Measurements from ENCODE around the gene SPN. TPM values are rescaled to one million over a fixed set of nuclear protein-coding genes. Genes with fewer than 3 reads are reported as not detected.
"Not testable (repeated sequence)": the region's sequence is repeated elsewhere in the genome, so short reads cannot be mapped to it uniquely, and the experiment has no call there.

The SPN gene
- total RNA-seq, 2 donors from 2014 or later: 1.3 to 2.0 TPM

DNA sequence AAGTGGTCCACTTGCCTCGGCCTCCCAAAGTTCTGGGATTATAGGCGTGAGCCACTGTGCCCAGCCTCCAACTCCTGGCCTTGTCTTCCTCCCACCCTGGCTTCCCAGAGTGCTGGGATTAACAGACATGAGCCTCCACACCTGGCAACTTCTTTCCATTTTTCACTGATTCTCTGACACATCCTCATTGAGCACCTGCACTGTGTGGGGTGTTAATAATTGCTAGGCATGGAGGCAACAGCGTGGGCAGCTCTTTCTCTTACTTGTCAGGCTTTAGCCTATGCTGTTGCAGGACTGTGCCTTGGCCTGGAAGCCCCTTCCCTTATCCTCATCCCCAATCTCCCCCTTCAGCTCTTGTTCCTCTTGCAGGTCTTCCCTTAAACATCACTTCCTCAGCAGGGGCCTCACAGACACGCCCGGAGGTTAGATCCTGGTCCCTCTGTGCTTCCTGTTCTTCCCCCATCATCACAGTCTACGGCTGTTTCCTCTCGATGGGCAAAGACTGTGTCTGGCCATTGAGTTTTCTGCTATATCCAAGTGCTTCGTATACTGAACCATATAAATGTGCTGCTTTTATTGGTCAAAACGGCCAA is 23.8 kb downstream of the SPN start:
- Histone ChIP-seq H3K4me3 (no peak overlapping the region), H3K4me1 (no peaks in the 10 kb centered on the region), H3K9me3 (no peaks in the 10 kb centered on the region), H3K27me3 (no peaks in the 10 kb centered on the region), H3K27ac (no peak overlapping the region), H3K36me3 (replicated peaks in 1 of 2; ENCODE audit: insufficient read depth in 1 of 2, low read depth in 2 of 2) (no peaks in the 10 kb centered on the region)
- no peak for ATAC-seq
- WGBS, 2 donors: 71 to 73% methylated on average over 9 of the region's 9 CpGs
- TF ChIP-seq, protein P1, sequence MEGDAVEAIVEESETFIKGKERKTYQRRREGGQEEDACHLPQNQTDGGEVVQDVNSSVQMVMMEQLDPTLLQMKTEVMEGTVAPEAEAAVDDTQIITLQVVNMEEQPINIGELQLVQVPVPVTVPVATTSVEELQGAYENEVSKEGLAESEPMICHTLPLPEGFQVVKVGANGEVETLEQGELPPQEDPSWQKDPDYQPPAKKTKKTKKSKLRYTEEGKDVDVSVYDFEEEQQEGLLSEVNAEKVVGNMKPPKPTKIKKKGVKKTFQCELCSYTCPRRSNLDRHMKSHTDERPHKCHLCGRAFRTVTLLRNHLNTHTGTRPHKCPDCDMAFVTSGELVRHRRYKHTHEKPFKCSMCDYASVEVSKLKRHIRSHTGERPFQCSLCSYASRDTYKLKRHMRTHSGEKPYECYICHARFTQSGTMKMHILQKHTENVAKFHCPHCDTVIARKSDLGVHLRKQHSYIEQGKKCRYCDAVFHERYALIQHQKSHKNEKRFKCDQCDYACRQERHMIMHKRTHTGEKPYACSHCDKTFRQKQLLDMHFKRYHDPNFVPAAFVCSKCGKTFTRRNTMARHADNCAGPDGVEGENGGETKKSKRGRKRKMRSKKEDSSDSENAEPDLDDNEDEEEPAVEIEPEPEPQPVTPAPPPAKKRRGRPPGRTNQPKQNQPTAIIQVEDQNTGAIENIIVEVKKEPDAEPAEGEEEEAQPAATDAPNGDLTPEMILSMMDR (IDR thresholded peaks at IDR 0.05): no peak
- no peak for TF ChIP-seq POLR2A (IDR thresholded peaks at IDR 0.05)
- intact Hi-C loops (cut with DNase I): no loop called here
- DNase-seq: no peak

DNA sequence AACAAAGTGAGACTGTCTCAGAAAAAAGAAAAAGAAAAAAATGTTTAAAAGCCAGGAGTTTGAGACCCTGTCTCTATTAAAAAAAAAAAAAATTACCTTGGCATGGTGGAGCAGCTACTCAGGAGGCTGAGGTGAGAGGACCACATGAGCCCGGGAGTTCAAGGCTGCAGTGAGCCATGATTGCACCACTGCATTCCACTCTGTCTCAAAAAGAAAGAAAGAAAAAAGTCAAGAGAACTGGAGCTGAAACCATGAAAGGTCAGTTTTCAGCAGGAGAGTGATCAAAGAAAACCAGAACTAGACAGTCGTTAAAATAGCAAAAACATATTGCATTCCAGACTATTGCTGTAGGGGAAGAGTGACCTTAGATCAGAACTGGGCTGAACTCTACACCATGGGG is 24.7 kb downstream of the SPN start:
- ATAC-seq (no peak), DNase-seq (no peak)
- H3K27me3 ChIP-seq: no peaks in the 10 kb centered on the region
- no peaks in the 10 kb centered on the region for H3K9me3 ChIP-seq
- intact Hi-C loops (cut with DNase I): no loop called here
- no peaks in the 10 kb centered on the region for H3K4me1 ChIP-seq
- no peak for TF ChIP-seq POLR2A (IDR thresholded peaks at IDR 0.05)
- TF ChIP-seq, protein P1 (IDR thresholded peaks at IDR 0.05): no peak
- H3K4me3 ChIP-seq: no peak overlapping the region
- no peak overlapping the region for H3K27ac ChIP-seq
- 77 to 91% methylated on average over 2 of the region's 2 CpGs for WGBS, 2 donors
- H3K36me3 ChIP-seq (replicated peaks in 1 of 2; ENCODE audit: insufficient read depth in 1 of 2, low read depth in 2 of 2): no peaks in the 10 kb centered on the region

DNA sequence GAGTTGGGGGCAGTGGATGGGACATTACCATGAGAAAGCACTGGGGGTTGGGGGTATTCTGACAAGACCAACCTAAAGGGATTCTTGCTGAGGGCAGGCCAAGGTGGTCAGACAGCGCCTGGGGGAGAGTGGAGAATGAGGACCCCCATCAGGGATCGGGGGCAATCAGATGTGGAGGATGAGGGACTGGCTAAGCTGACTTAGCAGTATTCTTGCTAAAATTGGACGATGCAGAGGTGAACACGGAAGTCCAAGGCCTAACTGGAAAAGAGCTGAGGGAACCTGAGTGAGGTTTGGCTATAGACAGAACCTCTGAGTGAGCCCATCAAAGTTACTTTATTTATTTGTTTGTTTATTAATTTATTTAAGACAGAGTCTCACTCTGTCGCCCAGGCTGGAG is 25.1 kb downstream of the SPN start:
- Histone ChIP-seq H3K9me3 (no peaks in the 10 kb centered on the region), H3K36me3 (replicated peaks in 1 of 2; ENCODE audit: insufficient read depth in 1 of 2, low read depth in 2 of 2) (no peaks in the 10 kb centered on the region), H3K27me3 (no peaks in the 10 kb centered on the region), H3K27ac (no peak overlapping the region), H3K4me1 (no peaks in the 10 kb centered on the region), H3K4me3 (no peak overlapping the region)
- ATAC-seq: no peak
- no peak for TF ChIP-seq POLR2A (IDR thresholded peaks at IDR 0.05)
- TF ChIP-seq, protein P1 (IDR thresholded peaks at IDR 0.05): no peak
- intact Hi-C loops (cut with DNase I): no loop called here
- DNase-seq: no peak
- 83 to 89% methylated on average over 5 of the region's 5 CpGs for WGBS, 2 donors

DNA sequence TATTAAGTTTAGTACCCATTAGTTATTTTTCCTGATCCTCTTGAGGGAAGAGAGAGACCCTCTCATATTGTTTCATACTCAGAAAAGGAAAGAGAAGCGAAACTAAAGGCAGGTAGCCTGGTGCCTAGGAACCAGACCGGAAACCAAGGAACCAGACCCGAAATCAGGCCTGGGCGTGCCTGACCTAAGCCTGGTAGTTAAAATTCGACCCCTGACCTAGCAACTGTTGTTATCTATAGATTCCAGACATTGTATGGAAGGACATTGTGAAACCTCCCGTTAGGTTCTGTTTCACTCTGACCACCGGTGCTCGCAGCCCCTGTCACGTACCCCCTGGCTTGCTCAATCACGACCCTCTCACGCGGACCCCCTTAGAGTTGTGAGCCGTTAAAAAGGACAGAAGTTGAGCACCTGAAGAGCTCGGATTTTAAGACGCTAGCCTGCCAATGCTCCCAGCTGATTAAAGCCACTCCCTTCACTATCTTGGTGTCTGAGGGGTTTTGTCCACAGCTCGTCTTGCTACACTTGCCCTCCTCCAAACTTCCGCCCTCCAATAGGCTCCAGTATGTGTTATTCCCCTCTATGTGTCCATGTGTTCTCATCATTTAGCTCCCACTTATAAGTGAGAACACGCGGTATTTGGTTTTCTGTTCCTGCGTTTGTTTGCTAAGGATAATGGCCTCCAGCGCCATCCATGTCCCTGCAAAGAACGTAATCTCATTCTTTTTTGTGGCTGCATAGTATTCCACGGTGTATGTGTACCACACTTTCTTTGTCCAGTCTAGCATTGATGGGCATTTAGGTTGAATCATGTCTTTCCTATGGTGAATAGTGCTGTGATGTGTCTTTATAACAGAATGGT is 26.7 kb downstream of the SPN start:
- H3K27me3 ChIP-seq; H3K36me3 ChIP-seq (replicated peaks in 1 of 2; ENCODE audit: insufficient read depth in 1 of 2, low read depth in 2 of 2); H3K4me3 ChIP-seq; ATAC-seq; DNase-seq; H3K27ac ChIP-seq; H3K9me3 ChIP-seq; H3K4me1 ChIP-seq: not testable (repeated sequence)
- WGBS, 2 donors: 79 to 96% methylated on average over 23 of the region's 23 CpGs
- intact Hi-C loops (cut with DNase I): loop anchor here (10.0 kb wide), 1 partner anchor 335 kb away; the partner anchor contains the start of gene C16orf92

DNA sequence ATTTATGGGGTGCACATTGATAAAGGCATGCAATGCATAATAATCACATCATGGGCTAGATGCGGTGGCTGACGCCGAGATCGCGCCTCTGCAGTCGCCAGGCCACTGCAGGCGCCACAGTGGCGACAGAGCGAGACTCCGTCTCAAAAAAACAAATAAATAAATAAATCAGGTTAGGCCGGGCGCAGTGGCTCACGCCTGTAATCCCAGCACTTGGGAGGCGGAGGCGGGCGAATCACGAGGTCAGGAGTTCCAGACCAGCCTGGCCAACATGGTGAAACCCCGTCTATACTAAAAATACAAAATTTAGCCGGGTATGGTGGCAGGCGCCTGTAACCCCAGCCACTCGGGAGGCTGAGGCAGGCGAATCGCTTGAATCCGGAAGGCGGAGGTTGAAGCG is 29.6 kb downstream of the SPN start:
- H3K27me3 ChIP-seq; H3K4me1 ChIP-seq; ATAC-seq; H3K27ac ChIP-seq; H3K36me3 ChIP-seq (replicated peaks in 1 of 2; ENCODE audit: insufficient read depth in 1 of 2, low read depth in 2 of 2); DNase-seq; H3K9me3 ChIP-seq; H3K4me3 ChIP-seq: not testable (repeated sequence)
- intact Hi-C loops (cut with DNase I): loop anchor here (10.0 kb wide), 1 partner anchor 332 kb away; the partner anchor contains the start of gene C16orf92
- WGBS, 2 donors: 94 to 95% methylated on average over 22 to 26 of the region's 26 CpGs

Measured in body of pancreas (tissue), 4 donors.